Measurements from ENCODE around the gene VAV2.

Gene VAV2

DNA sequence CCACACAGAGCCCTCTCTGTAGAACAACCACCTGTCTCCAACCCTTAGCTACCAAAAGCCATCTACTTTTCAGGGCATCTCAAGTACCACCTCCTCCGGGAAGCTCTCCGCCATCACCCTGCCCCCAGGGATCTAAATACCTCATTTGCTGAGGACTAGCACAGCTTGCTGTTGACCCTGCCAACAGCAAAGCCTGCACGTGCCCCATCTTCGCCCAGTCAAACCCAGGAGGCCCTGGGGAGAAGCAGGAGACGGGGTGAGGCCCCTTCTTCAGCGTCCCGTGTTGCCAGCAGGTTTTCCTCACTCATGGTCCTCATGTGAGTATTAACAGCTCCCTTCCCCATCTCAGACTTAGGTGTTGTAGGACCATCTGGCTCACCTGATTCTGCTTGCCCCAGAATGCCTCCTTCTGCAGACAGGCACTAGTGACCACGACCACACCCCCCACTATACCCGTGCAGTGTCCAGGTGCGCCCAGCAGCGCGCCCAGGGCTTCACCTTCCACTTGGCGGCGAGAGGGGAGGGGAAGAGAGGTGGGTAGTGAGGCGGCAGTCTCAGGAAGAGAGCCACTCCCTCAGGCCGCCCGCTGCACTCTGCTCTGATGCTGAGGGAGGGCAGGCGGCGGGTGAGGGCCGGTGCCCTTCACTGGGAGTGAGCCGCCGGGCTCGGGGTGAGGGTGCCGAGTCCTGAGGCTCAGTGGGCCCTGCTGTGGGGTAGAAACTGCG is 11.1 kb downstream of the VAV2 start:
- DNase-seq (ENCODE audit: low read depth in 2 of 2) = no peak

- no peak for DNase-seq (ENCODE audit: low read depth in 2 of 2)
Observed at GRCh38 chr9:133979921-133980863, 11.9 kb downstream of the VAV2 start.

DNA sequence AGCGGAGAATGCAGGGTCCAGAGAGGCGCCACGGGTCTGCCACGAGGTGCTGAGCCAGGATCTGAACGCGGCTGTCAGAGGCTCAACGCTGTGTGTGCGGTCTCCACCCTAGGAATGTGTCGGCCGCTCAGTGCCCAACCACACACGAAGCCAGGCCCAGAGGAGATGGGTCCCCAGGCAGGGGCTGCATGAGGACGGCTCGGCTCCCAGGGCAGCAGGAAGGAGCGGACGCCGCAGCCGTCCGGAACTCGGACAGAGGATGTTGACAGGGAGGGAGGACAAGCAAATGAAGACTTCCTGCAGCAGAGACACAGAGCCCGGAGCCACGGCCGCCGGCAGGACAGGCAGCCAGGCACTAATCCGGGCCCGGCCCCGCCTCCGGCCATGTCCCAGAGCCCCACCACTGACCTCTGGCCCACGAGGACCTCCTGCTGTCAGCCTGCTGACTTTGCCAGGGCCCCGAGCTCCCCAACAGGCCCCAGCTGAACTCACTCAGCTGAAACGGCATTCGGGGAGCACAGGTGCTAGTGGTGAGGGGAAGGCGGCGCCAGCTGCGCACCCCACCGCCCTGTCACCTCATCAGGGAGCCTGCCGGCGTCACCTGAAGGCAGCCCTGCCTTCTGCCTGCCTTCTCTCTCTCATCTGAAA is 12.7 kb downstream of the VAV2 start:
- no peak for DNase-seq (ENCODE audit: low read depth in 2 of 2)

- DNase-seq (ENCODE audit: low read depth in 2 of 2) = no peak
Observed at GRCh38 chr9:133978899-133979272, 13.2 kb downstream of the VAV2 start.

DNA sequence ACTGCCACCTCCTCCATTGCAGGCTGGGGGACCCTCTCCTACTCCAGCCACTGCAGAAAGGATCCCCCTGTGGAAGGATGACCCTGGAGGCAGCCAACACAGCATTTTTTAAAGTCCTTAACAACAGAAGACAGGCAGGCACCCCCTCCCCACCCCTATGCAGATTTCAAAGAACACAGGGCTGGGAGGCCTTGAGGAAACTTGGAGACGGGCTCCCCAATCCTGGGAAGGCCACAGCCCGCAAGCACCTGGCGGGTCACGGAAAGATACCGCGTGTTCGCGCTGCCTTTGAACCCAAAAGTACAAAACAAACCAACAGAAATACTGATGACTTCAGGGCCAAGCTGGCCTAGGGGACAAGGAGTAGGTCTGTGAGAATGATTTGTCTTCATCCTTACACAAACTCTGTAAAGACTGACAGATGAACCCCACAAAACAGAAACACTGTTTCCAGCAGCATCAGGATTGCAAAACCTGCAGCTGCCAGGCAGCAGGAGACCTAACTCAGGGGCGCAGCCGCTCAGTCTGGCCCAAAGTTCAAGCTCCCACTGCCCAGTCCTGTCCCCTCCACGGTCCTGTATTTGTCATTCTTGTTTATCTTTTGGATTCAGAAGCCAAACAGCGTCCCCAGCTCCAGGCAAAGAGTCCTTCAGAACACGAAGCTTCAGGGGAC is 13.8 kb downstream of the VAV2 start:
- DNase-seq (ENCODE audit: low read depth in 2 of 2) = no peak

- DNase-seq (ENCODE audit: low read depth in 2 of 2) = no peak
Observed at GRCh38 chr9:133977421-133978201, 14.5 kb downstream of the VAV2 start.

DNA sequence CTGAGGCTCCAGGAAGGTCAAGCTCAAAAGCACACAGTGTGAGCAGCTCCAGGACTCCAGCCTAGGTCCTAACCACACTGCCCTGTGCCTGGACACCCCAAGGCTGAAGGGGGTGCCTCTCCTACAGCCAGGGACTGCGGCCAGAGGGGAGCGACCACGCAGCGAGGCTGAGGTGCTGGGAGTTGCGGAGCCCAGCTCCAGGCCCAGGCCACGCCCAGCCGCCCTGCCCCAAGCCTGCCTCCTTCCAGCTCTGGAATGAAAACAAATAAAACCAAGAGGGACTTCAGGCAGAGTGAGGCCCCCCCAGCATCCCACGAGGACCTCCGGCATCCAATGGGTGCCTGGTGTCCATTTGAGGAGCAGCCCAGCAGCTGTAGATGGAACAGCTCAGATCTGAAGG is 15.2 kb downstream of the VAV2 start:
- no peak for DNase-seq (ENCODE audit: low read depth in 2 of 2)

DNA sequence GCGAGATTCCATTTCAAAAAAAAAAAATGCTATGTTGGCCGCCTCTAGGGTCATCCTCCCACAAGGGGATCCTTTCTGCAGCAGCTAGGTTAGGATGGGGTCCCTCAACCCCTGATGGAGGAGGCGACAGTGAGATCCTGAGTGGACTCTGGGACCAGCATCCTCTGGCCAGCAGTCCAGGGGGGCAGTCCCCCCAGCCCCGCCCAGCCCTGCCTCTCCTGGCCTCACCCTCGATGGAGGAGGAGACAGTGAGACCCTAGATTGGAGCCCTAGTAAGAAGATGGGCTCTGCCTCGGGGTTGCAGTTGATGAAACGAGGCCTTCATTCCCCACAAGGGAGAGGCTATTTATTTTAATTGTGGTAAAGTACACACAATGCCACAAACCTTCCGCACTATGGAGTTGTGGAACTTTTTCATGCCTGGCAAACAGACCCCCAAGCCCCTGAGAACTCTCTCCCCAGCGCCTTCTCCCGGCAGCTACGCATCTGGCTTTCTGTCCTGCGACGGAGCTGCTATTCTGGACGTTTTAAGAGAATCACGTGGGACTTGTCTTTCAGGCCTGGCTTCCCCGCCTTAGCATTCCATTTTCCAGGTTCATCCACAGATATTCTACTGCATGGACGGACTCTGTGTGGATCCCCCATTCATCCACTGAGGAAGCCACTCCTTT is 15.8 kb downstream of the VAV2 start:
- no peak for DNase-seq (ENCODE audit: low read depth in 2 of 2)

DNA sequence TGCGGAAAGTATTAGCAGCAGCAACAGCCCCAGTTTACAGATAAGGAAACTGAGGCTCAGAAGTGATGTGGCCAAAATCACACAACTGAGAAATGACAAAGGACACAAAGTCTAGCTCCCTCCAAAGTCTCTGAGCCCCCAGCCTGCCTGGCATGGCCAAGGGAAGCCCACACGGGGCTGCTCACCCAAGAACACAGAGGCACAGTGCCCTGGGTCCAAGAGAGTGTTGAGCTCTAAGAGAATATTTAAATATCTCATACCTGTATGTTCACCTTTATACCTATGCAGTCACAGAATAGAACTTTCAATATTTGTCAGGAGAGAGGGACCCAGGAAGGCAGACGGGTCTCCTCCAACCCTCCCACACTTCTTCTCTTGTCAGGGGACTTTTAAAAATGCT is 16.6 kb downstream of the VAV2 start:
- DNase-seq (ENCODE audit: low read depth in 2 of 2) = no peak

- DNase-seq (ENCODE audit: low read depth in 2 of 2) = no peak
Observed at GRCh38 chr9:133974631-133975341, 17.3 kb downstream of the VAV2 start.

GRCh38 chr9:133973791-133974630 is 18.1 kb downstream of the VAV2 start:
- no peak for DNase-seq (ENCODE audit: low read depth in 2 of 2)

- no peak for DNase-seq (ENCODE audit: low read depth in 2 of 2)
Observed at GRCh38 chr9:133973111-133973790, 18.9 kb downstream of the VAV2 start.

- no peak for DNase-seq (ENCODE audit: low read depth in 2 of 2)
Observed at GRCh38 chr9:133971981-133972941, 19.9 kb downstream of the VAV2 start.

- DNase-seq (ENCODE audit: low read depth in 2 of 2) = no peak
Observed at GRCh38 chr9:133971121-133971951, 20.8 kb downstream of the VAV2 start.

DNA sequence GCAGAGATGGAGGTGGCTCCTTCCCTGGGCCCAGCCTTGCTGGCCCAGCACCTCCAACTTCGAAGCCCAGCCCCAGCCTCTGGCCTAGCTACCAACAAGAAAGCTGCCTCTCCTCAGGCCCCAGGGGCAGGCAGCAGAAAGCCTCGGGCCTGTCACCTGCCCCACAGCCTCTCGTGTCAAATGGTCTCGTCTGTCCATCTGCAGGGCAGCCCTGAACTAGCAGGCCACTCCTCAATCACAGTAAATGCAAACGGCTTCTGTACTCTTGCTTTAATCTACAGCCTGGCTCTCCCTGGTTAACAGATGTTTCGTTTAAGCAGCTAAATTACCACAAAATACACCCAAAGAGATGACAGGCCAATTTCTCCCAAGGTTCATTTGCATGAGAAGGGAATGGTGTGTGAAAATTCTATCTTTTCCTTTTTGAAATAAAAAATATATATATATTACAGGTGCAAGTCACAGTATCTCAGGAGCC is 21.5 kb downstream of the VAV2 start:
- no peak for DNase-seq (ENCODE audit: low read depth in 2 of 2)
